Thyroid gland (tissue), 4 donors: ENCODE measurements around the gene ARL6. TPM values are rescaled to one million over a fixed set of nuclear protein-coding genes. Genes with fewer than 3 reads are reported as not detected.

Experiments used
- DNase-seq, 2 donors: peaks; one replicate each; pipeline ENCODE4 v3.0.0-alpha.2; 2019
- H3K27ac ChIP-seq, 3 donors: fragments of 200-600 bp; sonication (generic); 1 replicate in 2 of 3; 2 replicates in 1 of 3; pipeline ENCODE4 v1.5.1; 2016 to 2019; ENCODE audit warnings: mild to moderate bottlenecking in 1 of 3, moderate library complexity in 1 of 3
- H3K27me3 ChIP-seq: fragments of 200-600 bp; sonication (generic); one replicate; pipeline ENCODE4 v1.5.1; 2019
- H3K36me3 ChIP-seq, 2 donors: fragments of 200-600 bp; sonication (generic); one replicate each; pipeline ENCODE4 v1.5.1; 2016 to 2019
- H3K4me1 ChIP-seq, 2 donors: fragments of 200-600 bp; sonication (generic); one replicate each; pipeline ENCODE4 v1.5.1; 2017 to 2019
- H3K4me3 ChIP-seq, 3 donors: fragments of 200-600 bp; sonication (generic); replicated peaks in 1 of 3; 1 replicate in 2 of 3; 2 replicates in 1 of 3; pipeline ENCODE4 v1.5.1; 2016; ENCODE audit warnings: mild to moderate bottlenecking in 1 of 3
- H3K9me3 ChIP-seq: fragments of 200-600 bp; sonication (generic); one replicate; pipeline ENCODE4 v1.5.1; 2017
- CTCF ChIP-seq, 6 experiments: fragments of 200-600 bp in 3 of 6; fragments of 450-650 bp in 3 of 6; sonication (generic) in 3 of 6; IDR thresholded peaks; one replicate each; pipeline ENCODE4 v1.5.1; 2016 to 2019; ENCODE audit warnings: antibody characterized with exemption in 6 of 6, mild to moderate bottlenecking in 2 of 6, inconsistent platforms in 1 of 6, moderate library complexity in 1 of 6
- POLR2A ChIP-seq, 2 donors: fragments of 450-650 bp; IDR thresholded peaks; one replicate each; pipeline ENCODE4 v1.6.1; 2017; ENCODE audit warnings: antibody characterized with exemption in 2 of 2, mild to moderate bottlenecking in 2 of 2, moderate library complexity in 1 of 2
- WGBS, 2 donors: methylation state at CpG; one replicate each; pipeline ENCODE4 v1.1.5; 2017; 5-methylcytosine and 5-hydroxymethylcytosine counted together
- intact Hi-C: fragments of 100-400 bp; cut with DNase I; formaldehyde crosslinking; loops from one replicate; pipeline ENCODE4 v1.15.1; 2023
- total RNA-seq, 4 donors: library from RNA; depleted of rRNA; stranded (reverse); fragments of >200 nt; gene quantifications; one replicate each; pipeline ENCODE4 v1.2.3, GENCODE V29; 2016

The ARL6 gene
- total RNA-seq, 4 donors from 2014 or later, result 6.9 to 15.5 (median 12.4) TPM

GRCh38 chr3:97835761-97836160 lies 71.2 kb downstream of the ARL6 start:
- TF ChIP-seq CTCF (IDR thresholded peaks at IDR 0.05) (no peak), POLR2A (IDR thresholded peaks at IDR 0.05) (no peak)
- H3K9me3 ChIP-seq, result no peaks in the 10 kb centered on the region
- intact Hi-C loops, result no loop called here
- 92 to 97% methylated on average over 5 of the region's 5 CpGs for WGBS, 2 donors
- H3K36me3 ChIP-seq, result no peaks in the 10 kb centered on the region
- H3K27me3 ChIP-seq, result no peaks in the 10 kb centered on the region
- no peak overlapping the region for H3K27ac ChIP-seq
- H3K4me1 ChIP-seq, result peaks cover 10 to 32% of the 10 kb centered on the region in 2 donors
- no peak for DNase-seq
- H3K4me3 ChIP-seq, result no peak overlapping the region

- Histone ChIP-seq H3K4me3 (no peak overlapping the region), H3K27me3 (no peaks in the 10 kb centered on the region), H3K27ac (no peak overlapping the region), H3K36me3 (no peaks in the 10 kb centered on the region), H3K4me1 (peaks cover 10 to 31% of the 10 kb centered on the region in 2 donors), H3K9me3 (no peaks in the 10 kb centered on the region)
- no peak for TF ChIP-seq CTCF (IDR thresholded peaks at IDR 0.05)
- intact Hi-C loops, result no loop called here
- 80 to 82% methylated on average over 3 of the region's 3 CpGs for WGBS, 2 donors
- no peak for DNase-seq
Observed at GRCh38 chr3:97838393-97838792, 73.8 kb downstream of the ARL6 start.

DNA sequence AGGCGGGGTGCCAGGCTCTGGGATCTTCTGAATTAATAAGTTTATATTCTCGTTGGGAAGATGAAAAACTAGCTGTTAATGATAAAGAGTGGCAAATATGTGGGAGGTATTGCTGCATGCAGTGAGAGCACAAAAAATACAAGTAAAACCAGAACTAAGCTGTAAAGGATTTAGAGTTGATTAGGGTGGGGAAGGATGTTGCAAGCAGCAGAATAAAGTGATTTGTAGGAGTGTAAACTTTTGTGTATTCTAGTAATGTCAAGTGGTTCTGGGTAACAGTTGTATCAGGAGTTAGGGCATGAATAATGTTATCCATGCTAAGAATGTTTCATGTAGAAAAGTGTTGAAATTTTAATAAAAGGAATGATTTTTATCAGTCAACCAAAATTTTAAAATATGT lies 75.4 kb downstream of the ARL6 start:
- Histone ChIP-seq H3K4me3 (no peak overlapping the region), H3K27me3 (no peaks in the 10 kb centered on the region), H3K36me3 (no peaks in the 10 kb centered on the region), H3K4me1 (peaks cover 10 to 27% of the 10 kb centered on the region in 2 donors), H3K9me3 (no peaks in the 10 kb centered on the region), H3K27ac (no peak overlapping the region)
- WGBS, 2 donors, result 84 to 89% methylated on average over 2 of the region's 2 CpGs
- no peak for TF ChIP-seq CTCF (IDR thresholded peaks at IDR 0.05)
- TF ChIP-seq POLR2A (IDR thresholded peaks at IDR 0.05), result no peak
- intact Hi-C loops, result no loop called here
- DNase-seq, result no peak

- WGBS, 2 donors, result 94 to 95% methylated on average over 8 of the region's 8 CpGs
- H3K9me3 ChIP-seq, result no peaks in the 10 kb centered on the region
- TF ChIP-seq POLR2A (IDR thresholded peaks at IDR 0.05) (no peak), CTCF (IDR thresholded peaks at IDR 0.05) (no peak)
- no peak overlapping the region for H3K27ac ChIP-seq
- no peak overlapping the region for H3K4me3 ChIP-seq
- H3K27me3 ChIP-seq, result no peaks in the 10 kb centered on the region
- H3K36me3 ChIP-seq, result no peaks in the 10 kb centered on the region
- no peak for DNase-seq
- H3K4me1 ChIP-seq, result peaks cover 10 to 27% of the 10 kb centered on the region in 2 donors
- intact Hi-C loops, result no loop called here
Observed at GRCh38 chr3:97841304-97841703, 76.7 kb downstream of the ARL6 start.

DNA sequence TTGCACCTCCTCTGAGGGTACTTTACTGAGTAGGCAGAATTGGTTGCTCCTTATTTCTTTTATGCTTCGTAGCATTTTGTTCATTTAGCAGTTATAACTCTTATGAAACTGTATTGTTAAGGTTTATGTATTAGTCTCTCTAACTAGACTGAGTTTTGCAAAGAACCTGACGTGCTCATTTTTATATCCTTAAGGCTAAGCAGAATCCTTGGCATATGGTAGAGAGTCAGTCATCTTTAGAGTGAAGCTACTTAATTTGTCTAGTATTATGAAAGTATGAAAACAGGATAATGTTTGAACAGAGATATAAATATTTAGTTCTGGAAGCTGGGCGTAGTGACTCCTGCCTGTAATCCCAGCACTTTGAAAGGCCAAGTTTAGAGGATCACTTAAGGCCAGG lies 77.4 kb downstream of the ARL6 start:
- no peaks in the 10 kb centered on the region for H3K27me3 ChIP-seq
- intact Hi-C loops, result no loop called here
- no peaks in the 10 kb centered on the region for H3K9me3 ChIP-seq
- no peak for DNase-seq
- peaks cover 10 to 27% of the 10 kb centered on the region in 2 donors for H3K4me1 ChIP-seq
- no peaks in the 10 kb centered on the region for H3K36me3 ChIP-seq
- WGBS, 2 donors, result 95 to 98% methylated on average over 3 of the region's 3 CpGs
- TF ChIP-seq CTCF (IDR thresholded peaks at IDR 0.05), result no peak
- no peak for TF ChIP-seq POLR2A (IDR thresholded peaks at IDR 0.05)
- no peak overlapping the region for H3K27ac ChIP-seq
- no peak overlapping the region for H3K4me3 ChIP-seq
